SU-DHL-6 (cell line): Measurements from ENCODE around the gene GPR161.
A peak's percentile ranks its signal among the peaks of the same experiment; 100 is the strongest.

ENCODE experiments used
- CTCF ChIP-seq: fragments of 200-600 bp; sonication (generic); IDR thresholded peaks from one replicate; pipeline ENCODE4 v1.5.1; 2017; ENCODE audit warnings: antibody characterized with exemption, mild to moderate bottlenecking, low read length, moderate library complexity; ENCODE audit not compliant: insufficient read depth, poor library complexity, severe bottlenecking
- EZH2phosphoT487 ChIP-seq: fragments of 200-600 bp; sonication (generic), shearing (Covaris generic); conservative IDR thresholded peaks from 2 replicates; pipeline ENCODE4 v1.6.1; 2018; ENCODE audit warnings: mild to moderate bottlenecking, antibody characterized with exemption, low read length, moderate library complexity, mixed read lengths

- no peak for TF ChIP-seq CTCF
- 0 out of 2 replicates have a peak, but pooled peaks have one; percentile 82 for TF ChIP-seq EZH2phosphoT487
Measured at GRCh38 chr1:168136709-168137514, at the start of gene GPR161.
